Keratinocyte (primary cell): ENCODE measurements around the gene DHRS4. TPM values are rescaled to one million over a fixed set of nuclear protein-coding genes. Genes with fewer than 3 reads are reported as not detected.

Experiments used
- DNase-seq: peaks from one replicate; pipeline ENCODE4 v3.0.0-alpha.2; 2011; ENCODE audit warnings: low read depth, missing footprints, low spot score
- FAIRE-seq: peaks from 2 replicates; lab custom pipeline; 2011; peaks lifted over from hg19 to GRCh38; lab: Jason Lieb, UNC
- H2AFZ ChIP-seq: 2 replicates; pipeline ENCODE4 v1.6.0; 2012; ENCODE audit warnings: low read length, control low read depth, inconsistent platforms; ENCODE audit not compliant: control insufficient read depth
- H3K27ac ChIP-seq: 2 replicates; pipeline ENCODE4 v1.5.1; 2011; ENCODE audit warnings: low read length; ENCODE audit not compliant: control insufficient read depth, insufficient read depth
- H3K27me3 ChIP-seq: 3 replicates; pipeline ENCODE4 v1.6.0; 2011; ENCODE audit warnings: low read length; ENCODE audit not compliant: control insufficient read depth, insufficient read depth; ENCODE audit errors: extremely low read depth
- H3K36me3 ChIP-seq, 2 experiments: 2 replicates in 1 of 2; 3 replicates in 1 of 2; pipeline ENCODE4 v1.5.1; 2011; ENCODE audit warnings: low read length in 2 of 2, mild to moderate bottlenecking in 1 of 2; ENCODE audit not compliant: control insufficient read depth in 2 of 2, insufficient read depth in 2 of 2; ENCODE audit errors: extremely low read depth in 1 of 2
- H3K4me1 ChIP-seq: 3 replicates; pipeline ENCODE4 v1.5.1; 2011; ENCODE audit warnings: low read length; ENCODE audit not compliant: control insufficient read depth, insufficient read depth; ENCODE audit errors: extremely low read depth
- H3K4me2 ChIP-seq: 3 replicates; pipeline ENCODE4 v1.6.0; 2011; ENCODE audit warnings: low read depth, low read length; ENCODE audit not compliant: control insufficient read depth, insufficient read depth; ENCODE audit errors: extremely low read depth
- H3K4me3 ChIP-seq, 3 experiments: fragments of 200-600 bp in 1 of 3; sonication (generic) in 1 of 3; 2 replicates in 2 of 3; 3 replicates in 1 of 3; pipeline ENCODE4 v1.5.1; 2011 to 2016; ENCODE audit warnings: low read length in 3 of 3, mild to moderate bottlenecking in 3 of 3, control low read depth in 2 of 3, inconsistent platforms in 1 of 3, low read depth in 1 of 3, mixed read lengths in 1 of 3, mixed run types in 1 of 3, moderate library complexity in 1 of 3; ENCODE audit not compliant: control insufficient read depth in 2 of 3, insufficient read depth in 2 of 3; ENCODE audit errors: extremely low read depth in 1 of 3
- H3K79me2 ChIP-seq: 2 replicates; pipeline ENCODE4 v1.6.0; 2012; ENCODE audit warnings: low read length; ENCODE audit not compliant: control insufficient read depth, insufficient read depth
- H3K9ac ChIP-seq: 3 replicates; pipeline ENCODE4 v1.6.0; 2011; ENCODE audit warnings: low read length; ENCODE audit not compliant: control insufficient read depth, insufficient read depth; ENCODE audit errors: extremely low read depth
- H3K9me1 ChIP-seq: 3 replicates; pipeline ENCODE4 v1.6.0; 2011; ENCODE audit warnings: low read length; ENCODE audit not compliant: control insufficient read depth, insufficient read depth; ENCODE audit errors: extremely low read depth
- H3K9me3 ChIP-seq: 2 replicates; pipeline ENCODE4 v1.5.1; 2012; ENCODE audit warnings: low read depth, low read length; ENCODE audit not compliant: control insufficient read depth
- H4K20me1 ChIP-seq: 3 replicates; pipeline ENCODE4 v1.6.0; 2011; ENCODE audit warnings: low read length; ENCODE audit not compliant: control insufficient read depth, insufficient read depth; ENCODE audit errors: extremely low read depth
- EZH2 ChIP-seq: IDR thresholded peaks from one replicate; pipeline ENCODE4 v1.6.1; 2012; ENCODE audit warnings: inconsistent platforms, mild to moderate bottlenecking, low read length, moderate library complexity
- dilution Hi-C: fragments of 300-500 bp; cut with MboI; formaldehyde crosslinking; loops from one replicate; pipeline ENCODE4 v1.7.0; 2020; ENCODE audit warnings: low sequenced_read_pairs; ENCODE audit not compliant: extremely low pct_ligation_motif_present
- polyA plus RNA-seq, 5 experiments: library from polyadenylated mRNA; depleted of rRNA in 3 of 5; stranded (reverse) in 3 of 5; stranded (forward) in 1 of 5; unstranded in 1 of 5; fragments of >200 nt; gene quantifications; 1 replicate in 1 of 5; 2 replicates in 3 of 5; 3 replicates in 1 of 5; pipeline versions ENCODE4 v1.2.1 to v1.2.3, GENCODE V29; 2011 to 2012; ENCODE audit warnings: missing spikeins in 2 of 5, low read depth in 1 of 5, low replicate concordance in 1 of 5
- TF ChIP-seq, protein P1 (sequence below), 3 experiments: IDR thresholded peaks in 1 of 3; conservative IDR thresholded peaks in 1 of 3; optimal IDR thresholded peaks in 1 of 3; 2 replicates in 2 of 3; 3 replicates in 1 of 3; pipeline versions ENCODE3 to v1.5.1; 2011; ENCODE audit warnings: low read length in 3 of 3, mild to moderate bottlenecking in 3 of 3, moderate library complexity in 2 of 3, control low read depth in 1 of 3, inconsistent platforms in 1 of 3; ENCODE audit not compliant: insufficient read depth in 2 of 3; ENCODE audit errors: extremely low read depth in 1 of 3

Gene DHRS4
- polyA plus RNA-seq, 1 donor (not counting 4 experiments of a cell fraction or from before 2014, with no cell fraction given), result 22.8 TPM

DNA sequence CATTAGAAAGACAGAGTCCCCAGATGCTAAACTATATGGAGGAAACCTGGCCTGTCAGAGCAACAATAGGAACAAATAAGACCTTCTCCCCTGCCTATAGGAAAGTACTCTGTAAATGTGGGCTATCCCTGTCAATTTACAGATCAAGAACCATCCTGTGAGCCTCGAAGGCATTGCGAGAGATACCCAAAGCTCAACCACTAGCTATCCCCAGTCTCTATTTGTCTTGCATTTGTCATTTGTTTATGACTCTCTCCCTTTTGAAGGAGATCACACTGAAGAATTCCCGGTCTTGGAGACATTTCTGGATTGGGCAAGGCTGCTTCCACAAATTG is 42.7 kb upstream of the DHRS4 start:
- Histone ChIP-seq H3K9ac (no peak overlapping the region), H3K9me1 (no peaks in the 10 kb centered on the region), H3K4me3 (no peak overlapping the region), H3K4me2 (no peak overlapping the region), H3K36me3 (no peaks in the 10 kb centered on the region), H3K79me2 (no peaks in the 10 kb centered on the region), H3K27ac (no peak overlapping the region), H4K20me1 (no peaks in the 10 kb centered on the region), H3K9me3 (no peaks in the 10 kb centered on the region), H3K4me1 (no peaks in the 10 kb centered on the region), H3K27me3 (peaks cover 3% of the 10 kb centered on the region), H2AFZ (no peak overlapping the region)
- dilution Hi-C loops, result no loop called here
- no peak for TF ChIP-seq EZH2
- TF ChIP-seq, protein P1, sequence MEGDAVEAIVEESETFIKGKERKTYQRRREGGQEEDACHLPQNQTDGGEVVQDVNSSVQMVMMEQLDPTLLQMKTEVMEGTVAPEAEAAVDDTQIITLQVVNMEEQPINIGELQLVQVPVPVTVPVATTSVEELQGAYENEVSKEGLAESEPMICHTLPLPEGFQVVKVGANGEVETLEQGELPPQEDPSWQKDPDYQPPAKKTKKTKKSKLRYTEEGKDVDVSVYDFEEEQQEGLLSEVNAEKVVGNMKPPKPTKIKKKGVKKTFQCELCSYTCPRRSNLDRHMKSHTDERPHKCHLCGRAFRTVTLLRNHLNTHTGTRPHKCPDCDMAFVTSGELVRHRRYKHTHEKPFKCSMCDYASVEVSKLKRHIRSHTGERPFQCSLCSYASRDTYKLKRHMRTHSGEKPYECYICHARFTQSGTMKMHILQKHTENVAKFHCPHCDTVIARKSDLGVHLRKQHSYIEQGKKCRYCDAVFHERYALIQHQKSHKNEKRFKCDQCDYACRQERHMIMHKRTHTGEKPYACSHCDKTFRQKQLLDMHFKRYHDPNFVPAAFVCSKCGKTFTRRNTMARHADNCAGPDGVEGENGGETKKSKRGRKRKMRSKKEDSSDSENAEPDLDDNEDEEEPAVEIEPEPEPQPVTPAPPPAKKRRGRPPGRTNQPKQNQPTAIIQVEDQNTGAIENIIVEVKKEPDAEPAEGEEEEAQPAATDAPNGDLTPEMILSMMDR (optimal IDR thresholded peaks at IDR 0.05 in 1 of 3, IDR thresholded peaks at IDR 0.05 in 1 of 3, conservative IDR thresholded peaks at IDR 0.05 in 1 of 3; ENCODE audit: extremely low read depth in 1 of 3, insufficient read depth in 2 of 3, low read length in 3 of 3), result no peak
- DNase-seq (no peak), FAIRE-seq (no peak)

DNA sequence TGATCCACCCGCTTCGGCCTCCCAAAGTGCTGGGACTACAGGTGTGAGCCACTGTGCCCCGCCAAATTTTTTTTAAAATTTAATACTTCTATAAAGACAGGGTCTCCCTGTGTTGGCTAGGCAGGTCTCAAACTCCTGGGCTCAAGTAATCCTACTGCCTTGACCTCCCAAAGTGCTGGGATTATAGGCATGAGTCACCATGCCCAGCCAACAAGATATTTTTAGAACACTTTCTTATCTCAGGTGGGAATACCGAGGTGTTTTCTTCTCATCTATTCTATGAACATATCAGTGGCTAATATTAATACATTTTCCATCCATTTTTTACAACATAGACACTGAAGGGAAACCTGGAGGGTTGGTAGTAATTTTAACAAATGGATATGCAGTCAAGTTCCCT is 38.0 kb upstream of the DHRS4 start:
- no peak for FAIRE-seq
- dilution Hi-C loops, result no loop called here

More for the DNA sequence above, 38.0 kb upstream of the DHRS4 start:
- H3K36me3 ChIP-seq, result no peaks in the 10 kb centered on the region
- DNase-seq, result no peak
- no peak overlapping the region for H3K9ac ChIP-seq
- H4K20me1 ChIP-seq, result peaks cover 2% of the 10 kb centered on the region
- no peak overlapping the region for H3K4me3 ChIP-seq
- no peaks in the 10 kb centered on the region for H3K4me1 ChIP-seq
- no peaks in the 10 kb centered on the region for H3K9me1 ChIP-seq
- no peaks in the 10 kb centered on the region for H3K79me2 ChIP-seq
- no peak overlapping the region for H2AFZ ChIP-seq
- H3K27ac ChIP-seq, result no peak overlapping the region
- H3K27me3 ChIP-seq, result peaks cover 5% of the 10 kb centered on the region
- no peaks in the 10 kb centered on the region for H3K9me3 ChIP-seq
- TF ChIP-seq, protein P1 (optimal IDR thresholded peaks at IDR 0.05 in 1 of 3, IDR thresholded peaks at IDR 0.05 in 1 of 3, conservative IDR thresholded peaks at IDR 0.05 in 1 of 3; ENCODE audit: extremely low read depth in 1 of 3, insufficient read depth in 2 of 3, low read length in 3 of 3), result no peak
- no peak for TF ChIP-seq EZH2
- H3K4me2 ChIP-seq, result no peak overlapping the region
